ENCODE data around the gene ITGAD. TPM values are rescaled to one million over a fixed set of nuclear protein-coding genes. Genes with fewer than 3 reads are reported as not detected.
A peak's percentile ranks its signal among the peaks of the same experiment; 100 is the strongest.

The ITGAD gene
- total and polyA plus RNA-seq, 2 of the 8 experiments (the other 6 are each of a cell fraction or from before 2014, with no cell fraction given): 0.06 TPM; not detected in 1

DNA sequence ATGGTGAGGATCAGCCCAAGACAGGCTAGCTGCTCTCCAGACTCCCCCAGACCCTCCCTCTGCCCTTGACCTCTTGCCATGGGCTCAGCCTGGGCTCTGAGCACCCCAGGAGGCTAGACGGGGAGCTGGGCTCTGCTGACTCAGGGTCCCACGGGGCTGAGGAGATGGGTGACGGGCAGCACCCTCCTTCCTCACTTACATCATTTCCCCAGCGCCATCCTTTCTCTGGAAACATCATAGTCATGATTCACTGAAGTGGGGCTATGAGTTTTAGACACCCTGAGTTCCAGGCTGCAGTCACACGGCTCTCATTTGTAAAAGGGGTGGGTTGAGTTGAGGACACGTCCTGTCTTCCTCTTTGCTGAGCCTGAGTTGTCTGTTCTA lies 41.2 kb upstream of the ITGAD start:
- Histone ChIP-seq H3K4ac (replicated peaks; ENCODE audit: insufficient read length, low read depth, low read length) (no peak overlapping the region), H3K79me2 (ENCODE audit: control insufficient read depth in 1 of 2, insufficient read depth in 2 of 2, low read length in 2 of 2) (no peaks in the 10 kb centered on the region), H3K27me3 (replicated peaks in 1 of 4; ENCODE audit: control insufficient read depth in 3 of 4, extremely low read depth in 1 of 4, insufficient read depth in 3 of 4, low read length in 3 of 4) (no peaks in the 10 kb centered on the region), H3K36me3 (ENCODE audit: control insufficient read depth in 2 of 4, insufficient read depth in 4 of 4, low read length in 3 of 4) (no peaks in the 10 kb centered on the region), H2AK5ac (ENCODE audit: low read depth, low read length) (no peak overlapping the region), H3K4me1 (replicated peaks in 1 of 4; ENCODE audit: control insufficient read depth in 3 of 4, insufficient read depth in 4 of 4, low read length in 3 of 4) (0 out of 7 replicates have a peak, but pooled peaks cover 0 to 4% (median 1%) of the 10 kb centered on the region in 4 experiments), H2BK15ac (ENCODE audit: low read length) (no peak overlapping the region), H3K4me3 (ENCODE audit: extremely low read depth in 1 of 4, insufficient read depth in 2 of 4, low read depth in 3 of 4, low read length in 4 of 4) (no peak overlapping the region), H4K91ac (replicated peaks; ENCODE audit: insufficient read length, low read length) (no peak overlapping the region), H2BK120ac (replicated peaks; ENCODE audit: low read depth, low read length) (no peak overlapping the region), H3K9ac (replicated peaks in 1 of 4; ENCODE audit: extremely low read depth in 1 of 4, low read depth in 3 of 4, low read length in 3 of 4) (no peak overlapping the region), H3K14ac (ENCODE audit: insufficient read length) (no peak overlapping the region), H3K23ac (ENCODE audit: insufficient read length) (no peak overlapping the region), H2BK12ac (ENCODE audit: low read depth, low read length) (no peak overlapping the region), H4K20me1 (replicated peaks in 1 of 2; ENCODE audit: control insufficient read depth in 1 of 2, insufficient read depth in 2 of 2, low read length in 2 of 2) (no peaks in the 10 kb centered on the region), H3K4me2 (ENCODE audit: insufficient read depth in 1 of 2, low read depth in 2 of 2, low read length in 2 of 2) (no peak overlapping the region), H3K79me1 (ENCODE audit: low read depth, low read length) (no peaks in the 10 kb centered on the region), H3K18ac (ENCODE audit: extremely low read depth, low read length) (no peak overlapping the region), H3K56ac (replicated peaks; ENCODE audit: insufficient read length, low read depth, low read length) (no peak overlapping the region), H3K9me3 (ENCODE audit: insufficient read depth in 2 of 2, low read depth in 1 of 2, low read length in 1 of 2) (no peaks in the 10 kb centered on the region), H3K23me2 (ENCODE audit: low read depth, low read length) (peaks cover 1% of the 10 kb centered on the region; the same call in 1 of the 2 replicates), H2BK20ac (ENCODE audit: low read length) (no peak overlapping the region), H3K27ac (ENCODE audit: low read depth, low read length) (no peak overlapping the region), H4K8ac (ENCODE audit: extremely low read depth, insufficient read depth, low read length) (no peak overlapping the region), H4K5ac (ENCODE audit: insufficient read length, low read depth, low read length) (no peak overlapping the region), H2AFZ (ENCODE audit: low read length) (peak overlapping the region; percentile 62; the same call in 1 of the 2 replicates), H2BK5ac (ENCODE audit: low read depth, low read length) (no peak overlapping the region)
- WGBS, 2 experiments (ENCODE audit: extremely low coverage in 1 of 2, insufficient coverage in 1 of 2, insufficient read length in 1 of 2, insufficient replicate concordance in 2 of 2, low coverage in 1 of 2, low lambda C conversion rate in 2 of 2, missing lambda C conversion rate in 1 of 2): 73% methylated on average over 6 of the region's 6 CpGs; no CpG with 5 or more reads in 1 of the 2 experiments
- TF ChIP-seq SRF (IDR thresholded peaks at IDR 0.05; ENCODE audit: low read depth, low read length) (no peak), CBX5 (IDR thresholded peaks at IDR 0.05; ENCODE audit: low read depth, low read length) (no peak), SIN3A (conservative IDR thresholded peaks at IDR 0.05 in 1 of 2, IDR thresholded peaks at IDR 0.05 in 1 of 2; ENCODE audit: low read depth in 1 of 2, low read length in 2 of 2) (no peak), MAFK (IDR thresholded peaks at IDR 0.05; ENCODE audit: low read depth, low read length) (no peak), CEBPB (IDR thresholded peaks at IDR 0.05; ENCODE audit: low read depth, low read length) (no peak), CHD2 (IDR thresholded peaks at IDR 0.05; ENCODE audit: low read length) (no peak), RAD21 (IDR thresholded peaks at IDR 0.05 in 1 of 2, conservative IDR thresholded peaks at IDR 0.05 in 1 of 2; ENCODE audit: low read depth in 2 of 2, low read length in 2 of 2) (no peak), EP300 (IDR thresholded peaks at IDR 0.05; ENCODE audit: borderline replicate concordance in 1 of 2, low read depth in 2 of 2, low read length in 2 of 2) (no peak), SP4 (IDR thresholded peaks at IDR 0.05; ENCODE audit: low read length) (no peak), RXRA (IDR thresholded peaks at IDR 0.05; ENCODE audit: insufficient read depth, low read depth, low read length) (no peak), TBP (IDR thresholded peaks at IDR 0.05; ENCODE audit: low read depth, low read length) (no peak), KDM4A (IDR thresholded peaks at IDR 0.05; ENCODE audit: low read depth, low read length, severe bottlenecking) (no peak), FOSL1 (IDR thresholded peaks at IDR 0.05; ENCODE audit: insufficient read depth, low read depth, low read length) (no peak)
- FAIRE-seq (no peak), DNase-seq (ENCODE audit: low read depth in 1 of 2, low spot score in 2 of 2) (no peak)
- ChIA-PET CTCF (ENCODE audit: partially characterized antibody) (interaction anchor here (0.6 kb wide), 1 partner anchor 37 kb away, joined by 3 read pairs; no protein-coding TSS in a partner anchor), POLR2A (ENCODE audit: partially characterized antibody) (interaction anchor here (0.7 kb wide), 1 partner anchor 171 kb away, joined by 3 read pairs; no protein-coding TSS in a partner anchor)

Measured in H1 (cell line).